SK-N-SH (cell line): ENCODE measurements around the gene ACVRL1. TPM values are rescaled to one million over a fixed set of nuclear protein-coding genes. Genes with fewer than 3 reads are reported as not detected.

Experiments
- CTCF ChIA-PET: fragments of 300-600, 350-600 bp; formaldehyde crosslinking; extraction: SDS; loops from one replicate; lab custom pipeline; 2021; lab: Yijun Ruan, JAX
- POLR2A ChIA-PET: fragments of 350-600 bp; sonication (Branson Sonifier 250); formaldehyde crosslinking; extraction: SDS; loops from one replicate; lab custom pipeline; 2020; ENCODE audit warnings: antibody characterized with exemption, inconsistent platforms; lab: Yijun Ruan, JAX
- DNase-seq: peaks from one replicate; pipeline ENCODE4 v3.0.0; 2012
- H2AFZ ChIP-seq: fragments of 200-600 bp; sonication (generic); 2 replicates; pipeline ENCODE4 v1.8.1; 2016; ENCODE audit warnings: antibody characterized with exemption, mild to moderate bottlenecking, low read depth
- H3F3A ChIP-seq: fragments of 200-600 bp; sonication (generic); replicated peaks from 2 replicates; pipeline ENCODE3; 2016; ENCODE audit warnings: antibody characterized with exemption, mild to moderate bottlenecking; ENCODE audit not compliant: insufficient read depth
- H3K27ac ChIP-seq, 2 experiments: fragments of 200-500 bp in 1 of 2; fragments of 200-600 bp in 1 of 2; sonication (Bioruptor generic) in 1 of 2; sonication (generic), shearing (Covaris generic) in 1 of 2; 2 replicates each; pipeline versions ENCODE4 v1.5.1 to v1.6.1; 2014 to 2016; ENCODE audit warnings: low read depth in 2 of 2, inconsistent platforms in 1 of 2, low read length in 1 of 2, mild to moderate bottlenecking in 1 of 2, mixed read lengths in 1 of 2
- H3K27me3 ChIP-seq: fragments of 200-600 bp; sonication (generic), shearing (Covaris generic); 2 replicates; pipeline ENCODE4 v1.6.1; 2016; ENCODE audit warnings: mixed run types; ENCODE audit not compliant: insufficient read depth
- H3K36me3 ChIP-seq, 2 experiments: fragments of 200-500 bp in 1 of 2; fragments of 200-600 bp in 1 of 2; sonication (Bioruptor generic) in 1 of 2; sonication (generic) in 1 of 2; replicated peaks in 1 of 2; 2 replicates each; pipeline versions ENCODE3 to v1.5.1; 2014 to 2016; ENCODE audit warnings: low read length in 1 of 2, mild to moderate bottlenecking in 1 of 2; ENCODE audit not compliant: insufficient read depth in 2 of 2, control insufficient read depth in 1 of 2
- H3K4me1 ChIP-seq, 2 experiments: fragments of 200-500 bp in 1 of 2; fragments of 200-600 bp in 1 of 2; sonication (Bioruptor generic) in 1 of 2; sonication (generic), shearing (Covaris generic) in 1 of 2; 2 replicates each; pipeline versions ENCODE4 v1.5.1 to v1.6.1; 2014 to 2016; ENCODE audit warnings: low read depth in 1 of 2, low read length in 1 of 2, mixed run types in 1 of 2; ENCODE audit not compliant: insufficient read depth in 2 of 2, control insufficient read depth in 1 of 2
- H3K4me2 ChIP-seq: fragments of 200-600 bp; sonication (generic), shearing (Covaris generic); 2 replicates; pipeline ENCODE4 v1.6.1; 2017; ENCODE audit warnings: mixed run types
- H3K4me3 ChIP-seq, 2 experiments: fragments of 200-500 bp in 1 of 2; fragments of 200-600 bp in 1 of 2; sonication (Bioruptor generic) in 1 of 2; sonication (generic), shearing (Covaris generic) in 1 of 2; 2 replicates each; pipeline versions ENCODE4 v1.5.1 to v1.8.1; 2014 to 2016; ENCODE audit warnings: low read depth in 2 of 2, inconsistent platforms in 1 of 2, low read length in 1 of 2, mild to moderate bottlenecking in 1 of 2, mixed read lengths in 1 of 2, moderate library complexity in 1 of 2
- H3K79me2 ChIP-seq: fragments of 200-600 bp; sonication (generic); 2 replicates; pipeline ENCODE4 v1.8.1; 2017; ENCODE audit warnings: mild to moderate bottlenecking; ENCODE audit not compliant: insufficient read depth
- H3K9ac ChIP-seq: fragments of 200-600 bp; sonication (generic); 2 replicates; pipeline ENCODE4 v1.6.1; 2017; ENCODE audit warnings: mixed run types
- H3K9me2 ChIP-seq: fragments of 200-600 bp; sonication (generic); 2 replicates; pipeline ENCODE4 v1.6.1; 2017; ENCODE audit warnings: mixed run types
- H3K9me3 ChIP-seq: fragments of 200-600 bp; sonication (generic); 2 replicates; pipeline ENCODE4 v1.6.1; 2017; ENCODE audit warnings: mixed run types, mild to moderate bottlenecking, moderate library complexity
- H4K20me1 ChIP-seq: fragments of 200-600 bp; sonication (generic); 2 replicates; pipeline ENCODE4 v1.6.1; 2017; ENCODE audit warnings: mild to moderate bottlenecking, mixed run types; ENCODE audit not compliant: insufficient read depth
- CHD2 ChIP-seq: fragments of 150-350 bp; IDR thresholded peaks from 2 replicates; pipeline ENCODE4 v1.6.1; 2018; ENCODE audit warnings: low read length; ENCODE audit not compliant: partially characterized antibody
- FOSL2 ChIP-seq: IDR thresholded peaks from 2 replicates; pipeline ENCODE4 v1.4.0; 2012; ENCODE audit warnings: low read depth, mild to moderate bottlenecking, moderate library complexity, borderline replicate concordance
- IRF3 ChIP-seq: fragments of 150-350 bp; IDR thresholded peaks from 2 replicates; pipeline ENCODE4 v1.6.1; 2016; ENCODE audit warnings: mild to moderate bottlenecking, low read depth, low read length
- JUND ChIP-seq: IDR thresholded peaks from 2 replicates; pipeline ENCODE4 v1.4.0; 2012
- MEF2A ChIP-seq: IDR thresholded peaks from 2 replicates; pipeline ENCODE4 v1.4.0; 2012; ENCODE audit warnings: low read depth, borderline replicate concordance
- NRF1 ChIP-seq: IDR thresholded peaks from 2 replicates; pipeline ENCODE4 v1.6.1; 2012; ENCODE audit warnings: low read depth, mild to moderate bottlenecking, low read length
- POLR2AphosphoS5 ChIP-seq: IDR thresholded peaks from 2 replicates; pipeline ENCODE4 v1.6.1; 2012; ENCODE audit warnings: low read depth, low read length
- RAD21 ChIP-seq: IDR thresholded peaks from 2 replicates; pipeline ENCODE4 v1.6.1; 2012; ENCODE audit warnings: mild to moderate bottlenecking, low read length
- SIN3A ChIP-seq: IDR thresholded peaks from 2 replicates; pipeline ENCODE4 v1.6.1; 2012; ENCODE audit warnings: low read depth, mild to moderate bottlenecking, low read length, moderate library complexity, borderline replicate concordance
- SMC3 ChIP-seq: IDR thresholded peaks from 2 replicates; pipeline ENCODE4 v1.6.1; 2012; ENCODE audit warnings: low read depth, low read length, improper control_type of control experiment
- YY1 ChIP-seq: IDR thresholded peaks from 2 replicates; pipeline ENCODE4 v1.4.0; 2012; ENCODE audit warnings: low read depth, mild to moderate bottlenecking
- WGBS: methylation state at CpG from one replicate; pipeline ENCODE4 v1.1.6; 2017; ENCODE audit warnings: low lambda C conversion rate; 5-methylcytosine and 5-hydroxymethylcytosine counted together
- polyA plus RNA-seq, 3 experiments: library from polyadenylated mRNA; depleted of rRNA; stranded (reverse); fragments of >200 nt; gene quantifications; 2 replicates each; pipeline ENCODE4 v1.2.3, GENCODE V29; 2012

ACVRL1 gene
- polyA plus RNA-seq, 1 of the 3 experiments (the other 2 are of a cell fraction), result 0.07 TPM

- ChIA-PET POLR2A (no interaction called here), CTCF (interaction anchor here (1.1 to 3.9 kb wide), 6 partner anchors 12 to 118 kb away, joined by 3 to 30 read pairs (median 8); no protein-coding TSS in a partner anchor)
- H3K27ac ChIP-seq, result peak overlapping the region in 1 of 2 experiments; percentile 40; a peak in 2 of 4 replicates
- no peak overlapping the region for H3K4me2 ChIP-seq
- peaks cover 0 to 36% of the 10 kb centered on the region in 2 experiments; a peak in 2 of 4 replicates for H3K4me1 ChIP-seq
- no peak overlapping the region for H2AFZ ChIP-seq
- no peaks in the 10 kb centered on the region for H3K9me2 ChIP-seq
- no peaks in the 10 kb centered on the region for H3F3A ChIP-seq
- H4K20me1 ChIP-seq, result no peaks in the 10 kb centered on the region
- H3K27me3 ChIP-seq, result no peaks in the 10 kb centered on the region
- no peak overlapping the region for H3K9ac ChIP-seq
- no peaks in the 10 kb centered on the region for H3K79me2 ChIP-seq
- 77% methylated on average over 16 of the region's 23 CpGs for WGBS
- H3K9me3 ChIP-seq, result no peaks in the 10 kb centered on the region
- no peak overlapping the region for H3K4me3 ChIP-seq
- no peaks in the 10 kb centered on the region for H3K36me3 ChIP-seq
- TF ChIP-seq CHD2 (no peak), NRF1 (no peak)
- peak; percentile 47 for DNase-seq
Measured at GRCh38 chr12:51906430-51907082, 748 bp upstream of the ACVRL1 start.

GRCh38 chr12:51907856-51908425 is 637 bp downstream of the ACVRL1 start:
- H3F3A ChIP-seq, result no peaks in the 10 kb centered on the region
- H3K4me3 ChIP-seq, result no peak overlapping the region
- no peak for DNase-seq
- POLR2A ChIA-PET, result interaction anchor here (1.0 kb wide), 1 partner anchor 33 kb away, joined by 3 read pairs; no protein-coding TSS in a partner anchor
- no peak overlapping the region for H3K9ac ChIP-seq
- H3K9me2 ChIP-seq, result no peaks in the 10 kb centered on the region
- TF ChIP-seq SMC3 (no peak), FOSL2 (no peak), POLR2AphosphoS5 (no peak), SIN3A (no peak), JUND (no peak), MEF2A (no peak), YY1 (no peak), RAD21 (no peak), IRF3 (no peak)
- H2AFZ ChIP-seq, result no peak overlapping the region
- no peaks in the 10 kb centered on the region for H3K27me3 ChIP-seq
- H4K20me1 ChIP-seq, result no peaks in the 10 kb centered on the region
- 80% methylated on average over 6 of the region's 7 CpGs for WGBS
- H3K4me1 ChIP-seq, result peaks cover 0 to 49% of the 10 kb centered on the region in 2 experiments; a peak in 2 of 4 replicates
- CTCF ChIA-PET, result interaction anchor here (0.6 to 3.9 kb wide), 7 partner anchors 10 to 117 kb away, joined by 3 to 30 read pairs (median 3); no protein-coding TSS in a partner anchor
- no peaks in the 10 kb centered on the region for H3K79me2 ChIP-seq
- H3K4me2 ChIP-seq, result no peak overlapping the region
- no peak overlapping the region; a peak in 1 of 4 replicates for H3K27ac ChIP-seq
- no peaks in the 10 kb centered on the region for H3K36me3 ChIP-seq
- H3K9me3 ChIP-seq, result no peaks in the 10 kb centered on the region
